HL-60 (cell line): ENCODE data around the gene MYBPC1.

ENCODE experiments used
- CTCF ChIP-seq: IDR thresholded peaks from one replicate; pipeline ENCODE4 v1.5.1; 2011; ENCODE audit warnings: low read length, control low read depth, inconsistent platforms; ENCODE audit not compliant: insufficient read depth
- GABPA ChIP-seq: IDR thresholded peaks from 2 replicates; pipeline ENCODE4 v1.6.1; 2012; ENCODE audit warnings: low read depth
- REST ChIP-seq: IDR thresholded peaks from 2 replicates; pipeline ENCODE4 v1.6.1; 2012; ENCODE audit warnings: low read depth; ENCODE audit not compliant: insufficient replicate concordance
- SPI1 ChIP-seq: IDR thresholded peaks from 2 replicates; pipeline ENCODE4 v1.6.1; 2012; ENCODE audit warnings: low read depth, mild to moderate bottlenecking, borderline replicate concordance

DNA sequence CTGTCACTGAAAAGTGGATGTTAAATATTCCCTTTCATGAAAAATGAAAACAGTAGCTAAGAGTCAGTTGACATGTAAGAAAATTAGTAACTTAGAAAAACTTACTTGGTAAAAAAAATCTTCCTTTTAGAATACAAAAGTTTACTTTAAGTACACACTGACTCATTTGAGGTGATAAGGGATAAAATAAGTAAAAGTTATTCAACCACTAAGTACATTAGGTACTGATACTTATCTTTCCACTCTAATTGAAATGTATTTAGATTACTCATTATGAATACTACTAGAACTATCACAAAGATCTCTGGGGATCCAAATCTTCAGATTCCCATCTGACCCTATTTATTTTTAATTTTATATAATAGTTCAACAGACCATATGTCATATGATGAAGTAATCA lies 132.3 kb downstream of the MYBPC1 start:
- TF ChIP-seq CTCF (no peak), GABPA (no peak), SPI1 (no peak), REST (no peak)
